ENCODE results near the gene TECTB.

TECTB gene

GRCh38 chr10:112283100-112283499 lies at the start of gene TECTB:
TSS of gene TECTB (plus strand) at chr10:112283400. CDS start at chr10:112283735, 335 bp downstream.
- Histone ChIP-seq H3K27ac (no peak within 1 kb of the TSS), H3K4me3 (no peak within 1 kb of the TSS)
- no peak for DNase-seq (ENCODE audit: low spot score)
- TF ChIP-seq CTCF (IDR thresholded peaks at IDR 0.05): no peak

GRCh38 chr10:112235141-112235540 lies 48.1 kb upstream of the TECTB start:
- no peak for TF ChIP-seq CTCF (IDR thresholded peaks at IDR 0.05)
- Histone ChIP-seq H3K27ac (no peak overlapping the region), H3K4me3 (no peak overlapping the region)
- no peak for DNase-seq (ENCODE audit: low spot score)

- H3K4me3 ChIP-seq: no peak overlapping the region
- DNase-seq (ENCODE audit: low spot score): no peak
- TF ChIP-seq CTCF (IDR thresholded peaks at IDR 0.05): no peak
- H3K27ac ChIP-seq: no peak overlapping the region
These were observed 47.3 kb upstream of the TECTB start for GRCh38 chr10:112235920-112236319.

- DNase-seq (ENCODE audit: low spot score): no peak
- TF ChIP-seq CTCF (IDR thresholded peaks at IDR 0.05): no peak
- Histone ChIP-seq H3K4me3 (no peak overlapping the region), H3K27ac (no peak overlapping the region)
These were observed 46.7 kb upstream of the TECTB start for GRCh38 chr10:112236486-112236885.

- H3K27ac ChIP-seq: no peak overlapping the region
- TF ChIP-seq CTCF (IDR thresholded peaks at IDR 0.05): no peak
- H3K4me3 ChIP-seq: no peak overlapping the region
- no peak for DNase-seq (ENCODE audit: low spot score)
These were observed 43.9 kb upstream of the TECTB start for GRCh38 chr10:112239347-112239746.

GRCh38 chr10:112240441-112240840 lies 42.8 kb upstream of the TECTB start:
- no peak overlapping the region for H3K27ac ChIP-seq
- no peak for DNase-seq (ENCODE audit: low spot score)
- TF ChIP-seq CTCF (IDR thresholded peaks at IDR 0.05): no peak
- H3K4me3 ChIP-seq: no peak overlapping the region

GRCh38 chr10:112241651-112242341 lies 41.4 kb upstream of the TECTB start:
- H3K27ac ChIP-seq: no peak overlapping the region
- DNase-seq (ENCODE audit: low spot score): no peak
- H3K4me3 ChIP-seq: no peak overlapping the region
- no peak for TF ChIP-seq CTCF (IDR thresholded peaks at IDR 0.05)

Measured in coronary artery (tissue), 2 donors.